ENCODE data around the gene ACKR2.

Gene ACKR2

GRCh38 chr3:42892807-42893206 is 83.6 kb downstream of the ACKR2 start:
- DNase-seq: no peak

- DNase-seq: no peak
Measured at GRCh38 chr3:42894698-42895579, 85.7 kb downstream of the ACKR2 start.

GRCh38 chr3:42895580-42895868 is 86.3 kb downstream of the ACKR2 start:
- DNase-seq: no peak

- no peak for DNase-seq
Measured at GRCh38 chr3:42898896-42899675, 89.8 kb downstream of the ACKR2 start.

GRCh38 chr3:42900226-42901072 is 91.2 kb downstream of the ACKR2 start:
- no peak for DNase-seq

- no peak for DNase-seq
Measured at GRCh38 chr3:42901073-42901415, 91.8 kb downstream of the ACKR2 start.

GRCh38 chr3:42902257-42902656 is 93.0 kb downstream of the ACKR2 start:
- DNase-seq: no peak

GRCh38 chr3:42904076-42904475 is 94.8 kb downstream of the ACKR2 start:
- DNase-seq: no peak

- DNase-seq: no peak
Measured at GRCh38 chr3:42905740-42906069, 96.5 kb downstream of the ACKR2 start.

- peak; percentile 81 for DNase-seq
Measured at GRCh38 chr3:42906070-42906847, 97.0 kb downstream of the ACKR2 start, which contains the start of gene ZNF662. Gene ZNF662, plus strand, starts transcription at chr3:42906142. Its CDS starts 1,973 bp downstream, at chr3:42908115.

GRCh38 chr3:42906848-42907183 is 97.6 kb downstream of the ACKR2 start:
- DNase-seq: no peak

- DNase-seq: no peak
Measured at GRCh38 chr3:42908675-42909074, 99.4 kb downstream of the ACKR2 start.

GRCh38 chr3:42911551-42911950 is 102.3 kb downstream of the ACKR2 start:
- no peak for DNase-seq

GRCh38 chr3:42914771-42915515 is 105.7 kb downstream of the ACKR2 start:
- no peak for DNase-seq
